Right lobe of liver (tissue), 6 donors: ENCODE measurements around the gene MYOM1. TPM values are rescaled to one million over a fixed set of nuclear protein-coding genes. Genes with fewer than 3 reads are reported as not detected.

Experiments
- ATAC-seq, 4 donors: fragments of 200-7000 bp; cut with Tn5 transposase; one replicate each; pipeline ENCODE4 v1.9.1; 2020; ENCODE audit warnings: mild to moderate bottlenecking in 4 of 4, moderate library complexity in 4 of 4
- DNase-seq, 3 donors: peaks; one replicate each; pipeline ENCODE4 v3.0.0-alpha.2; 2020
- H3K27ac ChIP-seq, 3 donors: fragments of 200-600 bp; one replicate each; pipeline ENCODE4 v1.8.0; 2022
- H3K27me3 ChIP-seq, 2 donors: fragments of 200-600 bp; one replicate each; pipeline ENCODE4 v1.8.0; 2022
- H3K36me3 ChIP-seq, 4 donors: fragments of 200-600 bp; sonication (generic) in 1 of 4; one replicate each; pipeline versions ENCODE4 v1.5.1 to v1.8.0; 2017 to 2022; ENCODE audit warnings: control low read depth in 1 of 4
- H3K4me1 ChIP-seq, 4 donors: fragments of 200-600 bp; sonication (generic) in 1 of 4; one replicate each; pipeline versions ENCODE4 v1.5.1 to v1.8.0; 2017 to 2022; ENCODE audit warnings: control low read depth in 1 of 4
- H3K4me3 ChIP-seq, 3 donors: fragments of 200-600 bp; one replicate each; pipeline ENCODE4 v1.8.0; 2022
- H3K9me3 ChIP-seq, 4 donors: fragments of 200-600 bp; sonication (generic) in 1 of 4; one replicate each; pipeline versions ENCODE4 v1.5.1 to v1.8.0; 2017 to 2022; ENCODE audit warnings: control low read depth in 1 of 4
- CTCF ChIP-seq, 4 donors: fragments of 200-600 bp in 3 of 4; fragments of 450-650 bp in 1 of 4; IDR thresholded peaks; one replicate each; pipeline versions ENCODE4 v1.5.1 to v1.8.0; 2016 to 2022; ENCODE audit warnings: antibody characterized with exemption in 4 of 4, mild to moderate bottlenecking in 2 of 4
- POLR2A ChIP-seq: fragments of 450-650 bp; IDR thresholded peaks from one replicate; pipeline ENCODE4 v1.6.1; 2017; ENCODE audit warnings: antibody characterized with exemption, mild to moderate bottlenecking
- WGBS: methylation state at CpG from one replicate; pipeline ENCODE4 v1.1.6; 2018; ENCODE audit warnings: low coverage, low lambda C conversion rate; ENCODE audit not compliant: insufficient coverage; ENCODE audit errors: missing lambda C conversion rate; 5-methylcytosine and 5-hydroxymethylcytosine counted together
- intact Hi-C, 2 donors: fragments of 100-400 bp; cut with DNase I; formaldehyde crosslinking; loops; one replicate each; pipeline versions ENCODE4 v1.11.2 to v1.14.1; 2022
- total RNA-seq, 6 experiments: library from RNA; depleted of rRNA in 2 of 6; stranded (reverse); fragments of >200 nt in 2 of 6; fragmentation: NEBNext Ultra II Directional in 3 of 6; extraction: Animal tissue kit (Norgen Biotek cat#: 25700) in 3 of 6; gene quantifications; one replicate each; pipeline versions ENCODE4 v1.1.0 to v1.2.4, GENCODE V29; 2016 to 2023
- donor health status: DM: no; HTN: yes; CAD: no.
- donor health status: DM: no; HTN: no; CAD: no.
- donor health status: DM: no; HTN: no; CAD: no.
- donor health status: DM: no; HTN: yes; CAD: no.
- donor health status: DM: no; HTN: yes; CAD: no.

Gene MYOM1
- total RNA-seq, 6 experiments from 2014 or later = 3.1 to 64.5 (median 19.1) TPM

- H3K9me3 ChIP-seq = no peaks in the 10 kb centered on the region
- ATAC-seq (peak; percentile 9 to 23 (median 19)), DNase-seq (no peak)
- H3K27me3 ChIP-seq = no peaks in the 10 kb centered on the region
- peaks cover 0 to 18% (median 3%) of the 10 kb centered on the region in 4 donors for H3K4me1 ChIP-seq
- TF ChIP-seq CTCF (IDR thresholded peaks at IDR 0.05) = no peak
- TF ChIP-seq POLR2A = no peak
- 34% methylated on average over 8 of the region's 8 CpGs for WGBS
- peaks cover 0 to 12% (median 0%) of the 10 kb centered on the region in 4 donors for H3K36me3 ChIP-seq
- intact Hi-C loops = no loop called here
- peak overlapping the region; percentile 43 to 56 (median 54) for H3K4me3 ChIP-seq
- peak overlapping the region; percentile 84 to 96 (median 94) for H3K27ac ChIP-seq
Observed at GRCh38 chr18:3219241-3219630, 532 bp downstream of the MYOM1 start.

- Histone ChIP-seq H3K4me3 (peak overlapping the region; percentile 43 to 56 (median 54)), H3K36me3 (peaks cover 0 to 13% (median 0%) of the 10 kb centered on the region in 4 donors), H3K9me3 (no peaks in the 10 kb centered on the region), H3K27ac (peak overlapping the region; percentile 84 to 96 (median 94)), H3K4me1 (peaks cover 0 to 18% (median 3%) of the 10 kb centered on the region in 4 donors), H3K27me3 (no peaks in the 10 kb centered on the region)
- intact Hi-C loops = no loop called here
- TF ChIP-seq CTCF (IDR thresholded peaks at IDR 0.05) (no peak), POLR2A (peak; percentile 45)
- ATAC-seq = peak; percentile 42 to 64 (median 60)
- DNase-seq = no peak
- 34% methylated on average over 2 of the region's 2 CpGs for WGBS
Observed at GRCh38 chr18:3218819-3219218, 949 bp downstream of the MYOM1 start.

GRCh38 chr18:3217948-3218647 is 1.7 kb downstream of the MYOM1 start:
- Histone ChIP-seq H3K9me3 (no peaks in the 10 kb centered on the region), H3K27me3 (no peaks in the 10 kb centered on the region), H3K27ac (peak overlapping the region; percentile 84 to 96 (median 94)), H3K4me1 (peaks cover 0 to 24% (median 3%) of the 10 kb centered on the region in 4 donors), H3K36me3 (peaks cover 0 to 13% (median under 1%) of the 10 kb centered on the region in 4 donors), H3K4me3 (peak overlapping the region; percentile 43 to 56 (median 54))
- 21% methylated on average over 3 of the region's 3 CpGs for WGBS
- peak; percentile 63 to 84 (median 74) for ATAC-seq
- intact Hi-C loops = no loop called here
- no peak for DNase-seq
- TF ChIP-seq POLR2A = peak; percentile 59
- TF ChIP-seq CTCF (IDR thresholded peaks at IDR 0.05) = no peak

GRCh38 chr18:3216987-3217386 is 2.8 kb downstream of the MYOM1 start:
- H3K4me1 ChIP-seq = peaks cover 0 to 35% (median 6%) of the 10 kb centered on the region in 4 donors
- DNase-seq (no peak), ATAC-seq (peak in 2 of 4 donors; percentile 6 to 43)
- H3K27me3 ChIP-seq = no peaks in the 10 kb centered on the region
- no peak for TF ChIP-seq POLR2A
- no peak for TF ChIP-seq CTCF (IDR thresholded peaks at IDR 0.05)
- peaks cover 0 to 13% (median 2%) of the 10 kb centered on the region in 4 donors for H3K36me3 ChIP-seq
- intact Hi-C loops = no loop called here
- peak overlapping the region in 2 of 3 donors; percentile 94 to 96 for H3K27ac ChIP-seq
- H3K9me3 ChIP-seq = no peaks in the 10 kb centered on the region
- H3K4me3 ChIP-seq = peak overlapping the region in 2 of 3 donors; percentile 43 to 54
- WGBS = 66% methylated on average over 5 of the region's 5 CpGs
